HPDE6-E6E7 (cell line): ENCODE results near the gene ARHGAP32.

ENCODE experiments used
- DNase-seq: peaks from one replicate; pipeline ENCODE4 v3.0.0; 2011; ENCODE audit warnings: missing footprints; ENCODE audit errors: extremely low spot score

Gene ARHGAP32

GRCh38 chr11:129192150-129192549 is at the start of gene ARHGAP32:
ARHGAP32 (minus strand) TSS chr11:129192325; CDS start chr11:129192198, 127 bp downstream.
- DNase-seq, result peak; percentile 35

- no peak for DNase-seq
Observed at GRCh38 chr11:129239207-129239606, 47.1 kb upstream of the ARHGAP32 start.

- DNase-seq, result no peak
Observed at GRCh38 chr11:129237880-129238638, 45.9 kb upstream of the ARHGAP32 start.

GRCh38 chr11:129237456-129237855 is 45.3 kb upstream of the ARHGAP32 start:
- DNase-seq, result no peak

GRCh38 chr11:129236850-129237249 is 44.7 kb upstream of the ARHGAP32 start:
- DNase-seq, result no peak

- DNase-seq, result no peak
Observed at GRCh38 chr11:129234978-129235377, 42.9 kb upstream of the ARHGAP32 start.

- DNase-seq, result no peak
Observed at GRCh38 chr11:129230006-129230405, 37.9 kb upstream of the ARHGAP32 start.

GRCh38 chr11:129226207-129226798 is 34.2 kb upstream of the ARHGAP32 start:
- no peak for DNase-seq

- DNase-seq, result no peak
Observed at GRCh38 chr11:129225190-129225589, 33.1 kb upstream of the ARHGAP32 start.

- no peak for DNase-seq
Observed at GRCh38 chr11:129224538-129224937, 32.4 kb upstream of the ARHGAP32 start.

- DNase-seq, result no peak
Observed at GRCh38 chr11:129223701-129224149, 31.6 kb upstream of the ARHGAP32 start.

- DNase-seq, result no peak
Observed at GRCh38 chr11:129223260-129223659, 31.1 kb upstream of the ARHGAP32 start.

- DNase-seq, result no peak
Observed at GRCh38 chr11:129222158-129222557, 30.0 kb upstream of the ARHGAP32 start.

- DNase-seq, result no peak
Observed at GRCh38 chr11:129215506-129216245, 23.6 kb upstream of the ARHGAP32 start.

- no peak for DNase-seq
Observed at GRCh38 chr11:129214710-129215295, 22.7 kb upstream of the ARHGAP32 start.

GRCh38 chr11:129213261-129213660 is 21.1 kb upstream of the ARHGAP32 start:
- no peak for DNase-seq

- DNase-seq, result no peak
Observed at GRCh38 chr11:129211397-129211796, 19.3 kb upstream of the ARHGAP32 start.

GRCh38 chr11:129210831-129211181 is 18.7 kb upstream of the ARHGAP32 start:
- no peak for DNase-seq

- no peak for DNase-seq
Observed at GRCh38 chr11:129209891-129210830, 18.0 kb upstream of the ARHGAP32 start.

- no peak for DNase-seq
Observed at GRCh38 chr11:129208863-129209262, 16.7 kb upstream of the ARHGAP32 start.

- DNase-seq, result no peak
Observed at GRCh38 chr11:129204150-129204838, 12.2 kb upstream of the ARHGAP32 start.
